Sigmoid colon (tissue), 4 donors: Measurements from ENCODE around the gene CRYGA.

Source experiments
- EP300 ChIP-seq, 4 donors: sonication (generic); formaldehyde crosslinking; IDR thresholded peaks; one replicate each; pipeline ENCODE4 v1.6.1; 2017; ENCODE audit warnings: antibody characterized with exemption in 4 of 4
- POLR2A ChIP-seq, 2 donors: fragments of 450-650 bp; IDR thresholded peaks; one replicate each; pipeline ENCODE4 v1.6.1; 2016; ENCODE audit warnings: antibody characterized with exemption in 2 of 2, mild to moderate bottlenecking in 2 of 2, moderate library complexity in 2 of 2
- POLR2AphosphoS5 ChIP-seq, 4 donors: sonication (generic); formaldehyde crosslinking; IDR thresholded peaks; one replicate each; pipeline ENCODE4 v1.6.1; 2017; ENCODE audit warnings: antibody characterized with exemption in 4 of 4
- TF ChIP-seq, protein P1 (sequence below), 4 experiments: fragments of 450-650 bp in 3 of 4; fragments of 200-600 bp in 1 of 4; IDR thresholded peaks; one replicate each; pipeline ENCODE4 v1.5.1; 2016 to 2019; ENCODE audit warnings: antibody characterized with exemption in 4 of 4, mild to moderate bottlenecking in 3 of 4, moderate library complexity in 2 of 4

DNA sequence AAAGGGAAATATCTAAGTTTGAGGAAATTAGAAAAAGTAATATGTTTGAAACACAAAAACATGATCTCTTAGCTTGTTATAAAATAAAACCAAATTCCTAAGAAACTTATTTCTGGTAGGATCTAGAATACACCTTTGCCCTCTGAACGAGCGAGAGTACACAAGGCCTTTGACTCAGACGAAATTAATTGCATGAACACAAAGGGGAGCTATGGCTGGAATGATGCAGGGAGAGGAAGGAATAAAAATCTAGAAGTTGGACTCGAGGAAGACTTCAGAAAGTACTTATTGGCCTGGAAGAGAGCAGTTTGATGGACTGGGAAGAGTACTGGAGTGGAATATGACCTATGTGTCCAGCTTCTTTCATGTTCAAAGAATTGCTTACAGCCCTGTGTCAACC, 38.1 kb downstream of the CRYGA start:
- TF ChIP-seq, protein P1, sequence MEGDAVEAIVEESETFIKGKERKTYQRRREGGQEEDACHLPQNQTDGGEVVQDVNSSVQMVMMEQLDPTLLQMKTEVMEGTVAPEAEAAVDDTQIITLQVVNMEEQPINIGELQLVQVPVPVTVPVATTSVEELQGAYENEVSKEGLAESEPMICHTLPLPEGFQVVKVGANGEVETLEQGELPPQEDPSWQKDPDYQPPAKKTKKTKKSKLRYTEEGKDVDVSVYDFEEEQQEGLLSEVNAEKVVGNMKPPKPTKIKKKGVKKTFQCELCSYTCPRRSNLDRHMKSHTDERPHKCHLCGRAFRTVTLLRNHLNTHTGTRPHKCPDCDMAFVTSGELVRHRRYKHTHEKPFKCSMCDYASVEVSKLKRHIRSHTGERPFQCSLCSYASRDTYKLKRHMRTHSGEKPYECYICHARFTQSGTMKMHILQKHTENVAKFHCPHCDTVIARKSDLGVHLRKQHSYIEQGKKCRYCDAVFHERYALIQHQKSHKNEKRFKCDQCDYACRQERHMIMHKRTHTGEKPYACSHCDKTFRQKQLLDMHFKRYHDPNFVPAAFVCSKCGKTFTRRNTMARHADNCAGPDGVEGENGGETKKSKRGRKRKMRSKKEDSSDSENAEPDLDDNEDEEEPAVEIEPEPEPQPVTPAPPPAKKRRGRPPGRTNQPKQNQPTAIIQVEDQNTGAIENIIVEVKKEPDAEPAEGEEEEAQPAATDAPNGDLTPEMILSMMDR (IDR thresholded peaks at IDR 0.05), result no peak
- TF ChIP-seq POLR2A (IDR thresholded peaks at IDR 0.05) (no peak), POLR2AphosphoS5 (IDR thresholded peaks at IDR 0.05) (no peak), EP300 (IDR thresholded peaks at IDR 0.05) (no peak)
